ENCODE results near the gene SLC50A1. TPM values are rescaled to one million over a fixed set of nuclear protein-coding genes. Genes with fewer than 3 reads are reported as not detected.
A peak's percentile ranks its signal among the peaks of the same experiment; 100 is the strongest.

SLC50A1 gene
- total RNA-seq, 1 experiment from 2014 or later, result 56.5 TPM

DNA sequence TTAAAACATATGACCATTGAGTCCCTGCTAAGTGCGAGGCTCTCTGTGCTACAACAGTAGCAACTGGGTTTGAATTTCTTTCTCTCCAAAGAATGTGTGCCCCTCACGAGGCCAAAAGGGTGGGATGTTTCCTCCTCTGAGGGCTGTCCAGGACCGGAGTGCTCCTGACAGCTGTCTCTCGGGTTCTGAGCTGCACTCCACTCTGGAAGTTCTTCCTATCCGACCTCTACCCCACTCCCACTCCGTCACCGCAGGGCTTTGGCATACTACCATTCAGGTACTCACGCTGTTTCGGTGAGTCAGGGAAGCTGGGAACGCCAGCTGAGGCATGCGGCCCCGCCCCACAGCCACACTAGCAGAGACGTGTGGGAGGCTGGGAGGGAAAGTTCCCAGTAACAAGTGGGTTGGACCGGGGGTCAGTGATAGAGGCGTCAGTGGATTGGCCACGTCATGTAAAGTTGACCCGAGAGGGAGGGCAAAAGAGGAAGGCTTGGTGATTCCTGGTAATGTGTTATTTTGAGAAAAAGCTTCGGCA lies 705 bp upstream of the SLC50A1 start:
- peak; percentile 66 for DNase-seq
- H3K4me2 ChIP-seq (ENCODE audit: low read depth, low read length, poor library complexity, severe bottlenecking), result peak overlapping the region; percentile 77
- H3K27me3 ChIP-seq (ENCODE audit: low read length), result no peaks in the 10 kb centered on the region
- H3K9me3 ChIP-seq (ENCODE audit: low read length), result no peaks in the 10 kb centered on the region
- H3K27ac ChIP-seq (ENCODE audit: low read length), result peak overlapping the region; percentile 10; the same call in 1 of the 2 replicates
- peaks cover 36% of the 10 kb centered on the region for H3K4me1 ChIP-seq (ENCODE audit: low read length)
- no peaks in the 10 kb centered on the region for H4K20me1 ChIP-seq (ENCODE audit: insufficient read depth, low read depth, low read length)
- peaks cover 4% of the 10 kb centered on the region; the same call in 1 of the 2 replicates for H3K36me3 ChIP-seq (ENCODE audit: insufficient read depth, low read length)
- H3K9ac ChIP-seq (ENCODE audit: low read length), result peak overlapping the region; percentile 84
- H2AFZ ChIP-seq (ENCODE audit: low read length), result 0 out of 2 replicates have a peak overlapping the region, but pooled peaks have one; percentile 33
- no peaks in the 10 kb centered on the region for H3K9me2 ChIP-seq (replicated peaks; ENCODE audit: insufficient read depth, low read length)
- peaks cover 26% of the 10 kb centered on the region for H3K79me2 ChIP-seq (ENCODE audit: low read length)
- peak overlapping the region; percentile 73 for H3K4me3 ChIP-seq (ENCODE audit: low read length)

DNA sequence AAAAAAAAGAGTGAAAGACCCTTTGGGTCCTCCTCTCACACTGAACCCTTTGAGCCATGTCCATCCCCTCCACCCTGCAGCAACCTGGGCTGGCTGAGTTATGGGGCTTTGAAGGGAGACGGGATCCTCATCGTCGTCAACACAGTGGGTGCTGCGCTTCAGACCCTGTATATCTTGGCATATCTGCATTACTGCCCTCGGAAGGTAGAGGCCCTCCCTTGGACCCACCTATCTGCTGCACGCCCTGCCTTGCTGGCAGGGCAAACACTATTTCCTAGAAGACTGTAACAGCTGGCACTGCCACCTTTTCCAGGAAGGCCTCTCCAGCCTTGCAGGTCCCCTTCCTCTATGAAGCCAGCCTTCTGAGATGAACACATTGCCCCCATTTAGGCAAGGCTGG lies 1.1 kb downstream of the SLC50A1 start:
- no peaks in the 10 kb centered on the region for H3K9me2 ChIP-seq (replicated peaks; ENCODE audit: insufficient read depth, low read length)

DNA sequence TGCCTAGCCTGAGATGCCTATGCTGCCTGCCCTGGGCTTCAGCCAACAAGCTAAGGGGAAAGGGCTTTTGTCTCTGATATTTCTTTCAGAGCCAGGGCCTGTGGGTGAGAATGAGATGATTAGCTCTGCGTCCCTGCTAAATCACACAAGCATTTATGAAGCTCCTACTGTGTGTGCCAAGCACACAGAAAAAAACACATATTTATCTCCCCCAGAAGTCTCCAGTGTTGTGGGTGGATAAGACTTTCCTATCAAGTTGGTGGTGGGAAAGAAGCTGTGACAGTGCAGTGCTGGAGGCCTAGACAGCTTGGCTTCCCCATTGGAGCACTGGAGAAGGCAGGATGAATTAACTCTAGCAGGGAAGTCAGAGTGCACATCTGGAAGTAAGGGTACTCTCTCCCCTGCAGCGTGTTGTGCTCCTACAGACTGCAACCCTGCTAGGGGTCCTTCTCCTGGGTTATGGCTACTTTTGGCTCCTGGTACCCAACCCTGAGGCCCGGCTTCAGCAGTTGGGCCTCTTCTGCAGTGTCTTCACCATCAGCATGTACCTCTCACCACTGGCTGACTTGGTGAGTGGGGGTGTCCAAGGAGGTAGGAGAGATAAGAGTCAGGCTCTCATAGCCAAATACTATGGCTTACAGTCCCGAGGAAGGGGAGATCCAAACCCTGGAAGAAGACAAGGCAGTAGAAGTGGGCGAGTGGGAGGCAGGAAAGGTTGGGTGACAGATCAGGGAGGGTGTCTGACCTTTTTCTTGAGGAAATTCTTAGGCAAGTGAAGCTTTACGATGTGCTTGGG lies 1.7 kb downstream of the SLC50A1 start:
- H3K36me3 ChIP-seq (ENCODE audit: insufficient read depth, low read length), result peaks cover 4% of the 10 kb centered on the region; the same call in 1 of the 2 replicates
- no peaks in the 10 kb centered on the region for H4K20me1 ChIP-seq (ENCODE audit: insufficient read depth, low read depth, low read length)
- H2AFZ ChIP-seq (ENCODE audit: low read length), result no peak overlapping the region
- no peaks in the 10 kb centered on the region for H3K27me3 ChIP-seq (ENCODE audit: low read length)
- peaks cover 29% of the 10 kb centered on the region for H3K79me2 ChIP-seq (ENCODE audit: low read length)
- peak overlapping the region; percentile 80 for H3K27ac ChIP-seq (ENCODE audit: low read length)
- H3K4me1 ChIP-seq (ENCODE audit: low read length), result peaks cover 39% of the 10 kb centered on the region
- peak overlapping the region; percentile 84 for H3K9ac ChIP-seq (ENCODE audit: low read length)
- peak overlapping the region; percentile 77 for H3K4me2 ChIP-seq (ENCODE audit: low read depth, low read length, poor library complexity, severe bottlenecking)
- H3K9me3 ChIP-seq (ENCODE audit: low read length), result no peaks in the 10 kb centered on the region
- no peak for DNase-seq
- H3K9me2 ChIP-seq (replicated peaks; ENCODE audit: insufficient read depth, low read length), result no peaks in the 10 kb centered on the region
- peak overlapping the region; percentile 73 for H3K4me3 ChIP-seq (ENCODE audit: low read length)

More for the DNA sequence above, 1.1 kb downstream of the SLC50A1 start:
- Histone ChIP-seq H3K9me3 (ENCODE audit: low read length) (no peaks in the 10 kb centered on the region), H4K20me1 (ENCODE audit: insufficient read depth, low read depth, low read length) (no peaks in the 10 kb centered on the region), H3K4me2 (ENCODE audit: low read depth, low read length, poor library complexity, severe bottlenecking) (peak overlapping the region; percentile 77), H3K79me2 (ENCODE audit: low read length) (peaks cover 29% of the 10 kb centered on the region), H2AFZ (ENCODE audit: low read length) (no peak overlapping the region), H3K36me3 (ENCODE audit: insufficient read depth, low read length) (peaks cover 4% of the 10 kb centered on the region; the same call in 1 of the 2 replicates), H3K27me3 (ENCODE audit: low read length) (no peaks in the 10 kb centered on the region), H3K4me1 (ENCODE audit: low read length) (peaks cover 39% of the 10 kb centered on the region), H3K9ac (ENCODE audit: low read length) (peak overlapping the region; percentile 84), H3K4me3 (ENCODE audit: low read length) (peak overlapping the region; percentile 73), H3K27ac (ENCODE audit: low read length) (peak overlapping the region; percentile 80)
- DNase-seq, result peak; percentile 63

DNA sequence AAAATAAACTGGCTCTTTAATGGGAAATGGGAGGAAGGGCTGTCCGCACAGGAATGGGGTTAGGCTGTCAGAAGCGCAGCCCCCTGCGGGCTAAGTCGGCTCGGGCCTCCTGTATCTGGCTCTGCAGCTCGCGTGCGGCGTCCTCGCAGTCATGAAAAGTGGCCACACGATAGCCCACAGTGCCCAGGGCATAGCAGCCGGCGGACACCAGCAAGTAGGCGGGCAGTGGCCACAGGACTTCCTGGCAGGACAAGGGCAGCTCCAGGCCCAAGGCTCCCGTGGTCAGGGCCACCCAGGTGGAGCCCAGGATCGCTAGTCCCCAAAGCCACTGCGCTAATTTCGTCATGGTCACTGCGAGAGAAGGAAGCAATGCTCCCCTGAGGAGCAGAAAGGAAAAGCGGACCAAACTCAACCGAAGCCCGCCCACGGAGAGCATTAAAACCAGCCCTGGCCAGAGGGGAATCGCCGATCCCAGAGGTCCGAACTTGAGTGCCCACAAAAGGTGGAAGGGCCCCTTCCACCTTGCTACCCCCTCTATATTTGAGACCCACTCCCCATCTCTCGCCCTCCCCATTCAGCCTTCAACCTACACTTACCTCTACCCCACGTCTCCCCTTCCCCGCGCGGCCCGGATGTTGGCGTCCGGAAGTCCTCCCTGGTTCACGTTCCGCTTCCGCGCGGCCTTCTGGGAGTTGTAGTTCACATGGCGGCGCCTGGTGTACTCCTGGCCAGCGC lies 4.4 kb downstream of the SLC50A1 start, which contains the start of gene DPM3:
Gene DPM3, minus strand, starts transcription at position 637 of the 735 bp plus-strand sequence. Its CDS starts 291 bp downstream, at position 346.
- Histone ChIP-seq H3K4me3 (ENCODE audit: low read length) (peak within 1 kb of the TSS; percentile 95), H3K4me2 (ENCODE audit: low read depth, low read length, poor library complexity, severe bottlenecking) (peak within 1 kb of the TSS; percentile 77), H3K79me2 (ENCODE audit: low read length) (peaks cover 29% of the 10 kb centered on the region)

DNA sequence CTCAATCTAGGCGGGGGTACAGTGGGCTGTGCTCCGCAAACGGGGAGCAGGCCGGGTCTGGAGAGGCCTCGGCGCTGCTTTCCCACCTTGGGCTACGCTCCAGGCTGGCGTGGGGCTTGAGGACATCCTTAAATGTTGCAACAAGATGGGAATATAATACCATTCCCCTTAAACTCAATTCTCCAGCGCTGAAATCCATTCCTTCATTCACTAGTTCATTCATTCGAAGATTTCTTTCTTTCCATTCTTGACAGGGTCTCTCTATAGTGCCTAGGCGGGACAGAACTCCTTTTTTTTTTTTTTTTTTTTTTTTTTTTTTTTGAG lies 4.9 kb downstream of the SLC50A1 start:
- Histone ChIP-seq H3K4me1 (ENCODE audit: low read length) (peaks cover 31% of the 10 kb centered on the region), H3K9ac (ENCODE audit: low read length) (peak overlapping the region; percentile 76), H2AFZ (ENCODE audit: low read length) (peak overlapping the region; percentile 99), H3K9me2 (replicated peaks; ENCODE audit: insufficient read depth, low read length) (no peaks in the 10 kb centered on the region), H3K27me3 (ENCODE audit: low read length) (no peaks in the 10 kb centered on the region), H3K9me3 (ENCODE audit: low read length) (no peaks in the 10 kb centered on the region), H3K79me2 (ENCODE audit: low read length) (peaks cover 29% of the 10 kb centered on the region), H3K4me2 (ENCODE audit: low read depth, low read length, poor library complexity, severe bottlenecking) (peak overlapping the region; percentile 77), H3K36me3 (ENCODE audit: insufficient read depth, low read length) (peaks cover 4% of the 10 kb centered on the region; the same call in 1 of the 2 replicates), H4K20me1 (ENCODE audit: insufficient read depth, low read depth, low read length) (no peaks in the 10 kb centered on the region), H3K27ac (ENCODE audit: low read length) (no peak overlapping the region), H3K4me3 (ENCODE audit: low read length) (peak overlapping the region; percentile 95)
- no peak for DNase-seq

More for the DNA sequence above, 4.4 kb downstream of the SLC50A1 start, which contains the start of gene DPM3:
- Histone ChIP-seq H3K27me3 (ENCODE audit: low read length) (no peaks in the 10 kb centered on the region), H3K27ac (ENCODE audit: low read length) (no peak within 1 kb of the TSS), H3K4me1 (ENCODE audit: low read length) (peaks cover 32% of the 10 kb centered on the region), H3K9ac (ENCODE audit: low read length) (peak within 1 kb of the TSS; percentile 76), H4K20me1 (ENCODE audit: insufficient read depth, low read depth, low read length) (no peaks in the 10 kb centered on the region), H3K9me3 (ENCODE audit: low read length) (no peaks in the 10 kb centered on the region), H3K9me2 (replicated peaks; ENCODE audit: insufficient read depth, low read length) (no peaks in the 10 kb centered on the region), H2AFZ (ENCODE audit: low read length) (peak within 1 kb of the TSS; percentile 99), H3K36me3 (ENCODE audit: insufficient read depth, low read length) (peaks cover 4% of the 10 kb centered on the region; the same call in 1 of the 2 replicates)
- DNase-seq, result peak; percentile 96

DNA sequence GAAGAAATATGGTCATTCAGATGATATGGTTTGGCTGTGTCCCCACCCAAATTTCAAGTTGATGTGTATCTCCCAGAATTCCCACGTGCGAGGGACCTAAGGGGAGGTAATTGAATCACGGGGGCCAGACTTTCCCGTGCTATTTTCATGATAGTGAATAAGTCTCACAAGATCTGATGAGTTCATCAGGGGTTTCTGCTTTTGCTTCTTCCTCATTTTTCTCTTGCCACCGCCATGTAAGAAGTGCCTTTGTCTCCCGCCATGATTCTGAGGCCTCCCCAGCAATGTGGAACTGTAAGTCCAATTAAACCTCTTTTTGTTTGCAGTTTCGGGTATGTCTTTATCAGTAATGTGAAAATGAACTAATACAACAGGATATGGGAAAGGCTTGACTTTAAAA lies 6.1 kb downstream of the SLC50A1 start:
- Histone ChIP-seq H4K20me1 (ENCODE audit: insufficient read depth, low read depth, low read length) (no peaks in the 10 kb centered on the region), H3K4me3 (ENCODE audit: low read length) (no peak overlapping the region), H3K27me3 (ENCODE audit: low read length) (no peaks in the 10 kb centered on the region), H3K4me1 (ENCODE audit: low read length) (peaks cover 30% of the 10 kb centered on the region), H3K36me3 (ENCODE audit: insufficient read depth, low read length) (peaks cover 4% of the 10 kb centered on the region; the same call in 1 of the 2 replicates), H3K4me2 (ENCODE audit: low read depth, low read length, poor library complexity, severe bottlenecking) (no peak overlapping the region), H3K79me2 (ENCODE audit: low read length) (peaks cover 29% of the 10 kb centered on the region), H3K9me2 (replicated peaks; ENCODE audit: insufficient read depth, low read length) (no peaks in the 10 kb centered on the region), H2AFZ (ENCODE audit: low read length) (no peak overlapping the region), H3K9ac (ENCODE audit: low read length) (no peak overlapping the region), H3K27ac (ENCODE audit: low read length) (no peak overlapping the region), H3K9me3 (ENCODE audit: low read length) (no peaks in the 10 kb centered on the region)
- no peak for DNase-seq

DNA sequence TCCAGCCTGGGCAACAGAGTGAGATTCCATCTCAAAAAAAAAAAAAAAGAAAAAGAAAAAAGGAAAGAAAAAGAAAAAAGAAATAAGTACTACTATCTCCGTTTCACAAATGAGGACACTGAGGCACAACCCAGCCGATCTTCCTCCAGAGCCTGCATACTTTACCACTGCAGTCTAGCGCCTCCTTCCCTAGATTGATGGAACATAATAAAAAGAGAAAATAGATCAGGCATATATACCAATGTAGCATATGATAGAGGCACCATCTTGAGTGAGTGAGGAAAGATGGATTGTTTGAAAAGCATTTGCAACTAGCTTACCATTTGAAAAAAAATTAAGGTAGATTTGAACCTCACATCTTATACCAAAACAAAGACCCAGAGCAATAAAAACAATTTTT lies 9.8 kb downstream of the SLC50A1 start:
- Histone ChIP-seq H3K79me2 (ENCODE audit: low read length) (no peaks in the 10 kb centered on the region), H3K9me3 (ENCODE audit: low read length) (no peaks in the 10 kb centered on the region), H2AFZ (ENCODE audit: low read length) (no peak overlapping the region), H3K36me3 (ENCODE audit: insufficient read depth, low read length) (no peaks in the 10 kb centered on the region), H3K4me2 (ENCODE audit: low read depth, low read length, poor library complexity, severe bottlenecking) (no peak overlapping the region), H3K4me1 (ENCODE audit: low read length) (peaks cover 2% of the 10 kb centered on the region), H3K9me2 (replicated peaks; ENCODE audit: insufficient read depth, low read length) (no peaks in the 10 kb centered on the region), H3K4me3 (ENCODE audit: low read length) (no peak overlapping the region), H4K20me1 (ENCODE audit: insufficient read depth, low read depth, low read length) (no peaks in the 10 kb centered on the region), H3K27ac (ENCODE audit: low read length) (no peak overlapping the region), H3K27me3 (ENCODE audit: low read length) (no peaks in the 10 kb centered on the region), H3K9ac (ENCODE audit: low read length) (no peak overlapping the region)
- DNase-seq, result no peak

Data from Karpas-422 (cell line).